SK-N-SH treated with all-trans-retinoic acid at 6 μM for 48 hours (cell line): ENCODE data around the gene BMP15.

Experiments used
- ATAC-seq: fragments of 200-7000 bp; cut with Tn5 transposase; 3 replicates; pipeline ENCODE4 v1.9.1; 2020; ENCODE audit warnings: mild to moderate bottlenecking, moderate library complexity
- ARNTL ChIP-seq: fragments of 450-650 bp; formaldehyde crosslinking; IDR thresholded peaks from 2 replicates; pipeline ENCODE4 v1.5.0; 2020; ENCODE audit warnings: low read depth, mild to moderate bottlenecking, moderate library complexity, borderline replicate concordance
- BACH2 ChIP-seq: fragments of 250-450 bp; sonication (Bioruptor Pico); IDR thresholded peaks from 2 replicates; pipeline ENCODE4 v1.9.0; 2021; ENCODE audit warnings: mild to moderate bottlenecking, borderline replicate concordance
- CREB5 ChIP-seq: fragments of 250-450 bp; sonication (Bioruptor Pico); IDR thresholded peaks from 2 replicates; pipeline ENCODE4 v1.5.1; 2020; ENCODE audit warnings: low read depth, mild to moderate bottlenecking, moderate library complexity
- CSDC2 ChIP-seq: fragments of 250-450 bp; sonication (Bioruptor Pico); IDR thresholded peaks from 2 replicates; pipeline ENCODE4 v1.5.0; 2020; ENCODE audit warnings: mild to moderate bottlenecking, moderate library complexity
- CSRNP3 ChIP-seq: fragments of 250-450 bp; sonication (Bioruptor Pico); IDR thresholded peaks from 2 replicates; pipeline ENCODE4 v1.5.1; 2021; ENCODE audit warnings: mild to moderate bottlenecking, moderate library complexity
- ESRRG ChIP-seq: fragments of 250-450 bp; sonication (Bioruptor Pico); IDR thresholded peaks from 2 replicates; pipeline ENCODE4 v1.6.1; 2021; ENCODE audit warnings: mild to moderate bottlenecking
- GLIS3 ChIP-seq: fragments of 250-450 bp; sonication (Bioruptor Pico); IDR thresholded peaks from 2 replicates; pipeline ENCODE4 v1.5.0; 2020; ENCODE audit warnings: mild to moderate bottlenecking, moderate library complexity
- ISL1 ChIP-seq: fragments of 250-450 bp; sonication (Bioruptor Pico); IDR thresholded peaks from 2 replicates; pipeline ENCODE4 v2.1.2; 2022; ENCODE audit warnings: mild to moderate bottlenecking, moderate library complexity
- OSR1 ChIP-seq: fragments of 250-450 bp; sonication (Bioruptor Pico); IDR thresholded peaks from 2 replicates; pipeline ENCODE4 v1.8.0; 2022; ENCODE audit warnings: moderate library complexity, mild to moderate bottlenecking, inconsistent platforms
- PATZ1 ChIP-seq: fragments of 250-450 bp; sonication (Bioruptor Pico); IDR thresholded peaks from 2 replicates; pipeline ENCODE4 v1.8.0; 2020; ENCODE audit warnings: mild to moderate bottlenecking, moderate library complexity, borderline replicate concordance
- PPARA ChIP-seq: fragments of 250-450 bp; sonication (Bioruptor Pico); IDR thresholded peaks from 2 replicates; pipeline ENCODE4 v1.5.0; 2020; ENCODE audit warnings: mild to moderate bottlenecking, borderline replicate concordance
- RARB ChIP-seq: fragments of 250-450 bp; sonication (Bioruptor Pico); IDR thresholded peaks from 2 replicates; pipeline ENCODE4 v1.8.0; 2021; ENCODE audit warnings: mild to moderate bottlenecking, moderate library complexity
- SNAI2 ChIP-seq: fragments of 250-450 bp; sonication (Bioruptor Pico); IDR thresholded peaks from 2 replicates; pipeline ENCODE4 v1.5.0; 2020; ENCODE audit warnings: mild to moderate bottlenecking, moderate library complexity
- TCF4 ChIP-seq: fragments of 250-450 bp; sonication (Bioruptor Pico); IDR thresholded peaks from 2 replicates; pipeline ENCODE4 v1.8.0; 2021; ENCODE audit warnings: mild to moderate bottlenecking, moderate library complexity, borderline replicate concordance
- TOX ChIP-seq: fragments of 250-450 bp; sonication (Bioruptor Pico); IDR thresholded peaks from 2 replicates; pipeline ENCODE4 v1.8.0; 2021; ENCODE audit warnings: mild to moderate bottlenecking, moderate library complexity, borderline replicate concordance
- ZC3H10 ChIP-seq: fragments of 250-450 bp; sonication (Bioruptor Pico); IDR thresholded peaks from 2 replicates; pipeline ENCODE4 v1.5.1; 2021; ENCODE audit warnings: mild to moderate bottlenecking, moderate library complexity
- ZFP3 ChIP-seq: fragments of 250-450 bp; sonication (Bioruptor Pico); IDR thresholded peaks from 2 replicates; pipeline ENCODE4 v1.5.0; 2020; ENCODE audit warnings: mild to moderate bottlenecking, moderate library complexity
- ZFP30 ChIP-seq: fragments of 450-650 bp; formaldehyde crosslinking; IDR thresholded peaks from 2 replicates; pipeline ENCODE4 v1.5.0; 2022; ENCODE audit warnings: mild to moderate bottlenecking, moderate library complexity
- ZNF565 ChIP-seq: fragments of 450-650 bp; formaldehyde crosslinking; conservative IDR thresholded peaks from 2 replicates; pipeline ENCODE4 v1.5.0; 2020; ENCODE audit warnings: low read depth, mild to moderate bottlenecking, moderate library complexity
- ZNF70 ChIP-seq: fragments of 450-650 bp; formaldehyde crosslinking; IDR thresholded peaks from 2 replicates; pipeline ENCODE4 v1.5.0; 2020; ENCODE audit warnings: mild to moderate bottlenecking, moderate library complexity
- TF ChIP-seq, protein P1 (sequence below): fragments of 250-450 bp; sonication (Bioruptor Pico); IDR thresholded peaks from 2 replicates; pipeline ENCODE4 v1.5.0; 2020; ENCODE audit warnings: mild to moderate bottlenecking, moderate library complexity
- TF ChIP-seq, protein P2 (sequence below): fragments of 250-450 bp; sonication (Bioruptor Pico); IDR thresholded peaks from 2 replicates; pipeline ENCODE4 v1.8.0; 2021; ENCODE audit warnings: low read depth, mild to moderate bottlenecking, moderate library complexity, borderline replicate concordance

BMP15 gene

DNA sequence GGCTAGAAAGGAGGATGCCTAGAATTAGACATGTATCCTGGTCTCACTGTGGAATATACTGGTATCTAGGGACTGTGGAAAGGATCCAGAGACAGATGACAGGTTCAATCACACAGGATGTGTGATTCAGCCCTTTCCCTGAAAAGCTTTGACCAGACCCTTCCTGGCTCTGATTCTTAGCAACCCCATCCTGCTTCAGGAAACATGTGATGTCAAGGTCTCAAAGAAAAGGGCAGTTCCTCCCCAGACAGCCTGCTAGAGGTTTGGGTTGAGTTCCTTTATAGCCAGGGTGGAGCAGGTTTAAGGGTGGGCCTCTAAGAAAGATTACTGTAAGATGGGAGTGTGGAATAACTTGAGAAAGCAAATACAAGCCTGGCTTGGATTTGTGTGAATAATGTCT, 3.0 kb downstream of the BMP15 start:
- TF ChIP-seq ZC3H10 (CRISPR knock-in tag) (no peak), ZFP30 (no peak), GLIS3 (CRISPR knock-in tag) (no peak), TCF4 (CRISPR knock-in tag) (no peak), ISL1 (CRISPR knock-in tag) (no peak), ZNF70 (no peak), CSRNP3 (CRISPR knock-in tag) (no peak), ZNF565 (CRISPR knock-in tag) (no peak), PATZ1 (CRISPR knock-in tag) (no peak), TOX (CRISPR knock-in tag) (no peak)
- TF ChIP-seq, protein P1, sequence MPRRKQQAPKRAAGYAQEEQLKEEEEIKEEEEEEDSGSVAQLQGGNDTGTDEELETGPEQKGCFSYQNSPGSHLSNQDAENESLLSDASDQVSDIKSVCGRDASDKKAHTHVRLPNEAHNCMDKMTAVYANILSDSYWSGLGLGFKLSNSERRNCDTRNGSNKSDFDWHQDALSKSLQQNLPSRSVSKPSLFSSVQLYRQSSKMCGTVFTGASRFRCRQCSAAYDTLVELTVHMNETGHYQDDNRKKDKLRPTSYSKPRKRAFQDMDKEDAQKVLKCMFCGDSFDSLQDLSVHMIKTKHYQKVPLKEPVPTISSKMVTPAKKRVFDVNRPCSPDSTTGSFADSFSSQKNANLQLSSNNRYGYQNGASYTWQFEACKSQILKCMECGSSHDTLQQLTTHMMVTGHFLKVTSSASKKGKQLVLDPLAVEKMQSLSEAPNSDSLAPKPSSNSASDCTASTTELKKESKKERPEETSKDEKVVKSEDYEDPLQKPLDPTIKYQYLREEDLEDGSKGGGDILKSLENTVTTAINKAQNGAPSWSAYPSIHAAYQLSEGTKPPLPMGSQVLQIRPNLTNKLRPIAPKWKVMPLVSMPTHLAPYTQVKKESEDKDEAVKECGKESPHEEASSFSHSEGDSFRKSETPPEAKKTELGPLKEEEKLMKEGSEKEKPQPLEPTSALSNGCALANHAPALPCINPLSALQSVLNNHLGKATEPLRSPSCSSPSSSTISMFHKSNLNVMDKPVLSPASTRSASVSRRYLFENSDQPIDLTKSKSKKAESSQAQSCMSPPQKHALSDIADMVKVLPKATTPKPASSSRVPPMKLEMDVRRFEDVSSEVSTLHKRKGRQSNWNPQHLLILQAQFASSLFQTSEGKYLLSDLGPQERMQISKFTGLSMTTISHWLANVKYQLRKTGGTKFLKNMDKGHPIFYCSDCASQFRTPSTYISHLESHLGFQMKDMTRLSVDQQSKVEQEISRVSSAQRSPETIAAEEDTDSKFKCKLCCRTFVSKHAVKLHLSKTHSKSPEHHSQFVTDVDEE, result no peak
- no peak for ATAC-seq

DNA sequence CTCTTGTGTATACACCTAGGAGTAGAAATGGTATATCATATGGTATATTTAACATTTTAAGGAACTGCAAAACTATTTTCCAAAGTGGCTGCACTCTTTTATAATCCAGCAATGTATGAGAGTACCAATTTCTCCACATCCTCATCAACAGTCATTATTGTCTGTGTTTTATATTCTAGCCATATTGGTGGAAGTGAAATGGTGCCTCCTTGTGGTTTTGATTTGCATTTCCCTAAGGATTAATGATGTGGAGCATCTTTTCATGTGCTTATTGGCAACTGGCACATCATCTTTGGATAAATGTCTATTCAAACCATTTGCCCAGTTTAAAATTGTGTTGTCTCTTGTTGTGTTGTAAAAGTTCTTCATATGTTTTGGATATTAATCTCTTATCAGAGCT, 9.6 kb downstream of the BMP15 start:
- ATAC-seq, result no peak
- no peak for TF ChIP-seq SNAI2 (CRISPR knock-in tag)
- TF ChIP-seq, protein P2, sequence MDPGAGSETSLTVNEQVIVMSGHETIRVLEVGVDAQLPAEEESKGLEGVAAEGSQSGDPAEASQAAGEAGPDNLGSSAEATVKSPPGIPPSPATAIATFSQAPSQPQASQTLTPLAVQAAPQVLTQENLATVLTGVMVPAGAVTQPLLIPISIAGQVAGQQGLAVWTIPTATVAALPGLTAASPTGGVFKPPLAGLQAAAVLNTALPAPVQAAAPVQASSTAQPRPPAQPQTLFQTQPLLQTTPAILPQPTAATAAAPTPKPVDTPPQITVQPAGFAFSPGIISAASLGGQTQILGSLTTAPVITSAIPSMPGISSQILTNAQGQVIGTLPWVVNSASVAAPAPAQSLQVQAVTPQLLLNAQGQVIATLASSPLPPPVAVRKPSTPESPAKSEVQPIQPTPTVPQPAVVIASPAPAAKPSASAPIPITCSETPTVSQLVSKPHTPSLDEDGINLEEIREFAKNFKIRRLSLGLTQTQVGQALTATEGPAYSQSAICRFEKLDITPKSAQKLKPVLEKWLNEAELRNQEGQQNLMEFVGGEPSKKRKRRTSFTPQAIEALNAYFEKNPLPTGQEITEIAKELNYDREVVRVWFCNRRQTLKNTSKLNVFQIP (CRISPR knock-in tag), result no peak
- no peak for TF ChIP-seq ISL1 (CRISPR knock-in tag)
- TF ChIP-seq ARNTL (CRISPR knock-in tag), result no peak

- no peak for TF ChIP-seq RARB (CRISPR knock-in tag)
- TF ChIP-seq ESRRG, result no peak
- no peak for TF ChIP-seq ZNF70
- no peak for TF ChIP-seq CREB5 (CRISPR knock-in tag)
- TF ChIP-seq, protein P2 (CRISPR knock-in tag), result no peak
- TF ChIP-seq ARNTL (CRISPR knock-in tag), result no peak
- TF ChIP-seq ZFP3 (CRISPR knock-in tag), result no peak
- TF ChIP-seq TOX (CRISPR knock-in tag), result no peak
- TF ChIP-seq ZFP30, result no peak
- no peak for TF ChIP-seq ZNF565 (CRISPR knock-in tag)
- no peak for TF ChIP-seq TCF4 (CRISPR knock-in tag)
- no peak for TF ChIP-seq CSRNP3 (CRISPR knock-in tag)
- TF ChIP-seq PPARA, result no peak
- TF ChIP-seq OSR1 (CRISPR knock-in tag), result no peak
- TF ChIP-seq, protein P1, result no peak
- TF ChIP-seq ZC3H10 (CRISPR knock-in tag), result no peak
- TF ChIP-seq BACH2, result no peak
- TF ChIP-seq CSDC2 (CRISPR knock-in tag), result no peak
- ATAC-seq, result no peak
These were observed 16.6 kb downstream of the BMP15 start for GRCh38 chrX:50927127-50927526.
